Panc1 (cell line): ENCODE results near the gene COPS8. TPM values are rescaled to one million over a fixed set of nuclear protein-coding genes. Genes with fewer than 3 reads are reported as not detected.

Experiments
- ATAC-seq: fragments of 200-7000 bp; cut with Tn5 transposase; 2 replicates; pipeline ENCODE4 v1.9.1; 2020; ENCODE audit warnings: mild to moderate bottlenecking, moderate library complexity
- BruUV-seq: library from RNA; stranded (reverse); fragments of 400-500 nt; replicated peaks from 2 replicates; lab custom pipeline; 2021; lab: Mats Ljungman, UMichigan
- CTCF ChIA-PET: fragments of 300-600 bp; sonication (Branson Sonifier 250); formaldehyde crosslinking; loops from one replicate; lab custom pipeline; 2022; ENCODE audit warnings: antibody characterized with exemption; lab: Charles Lee
- POLR2A ChIA-PET: fragments of 300-600 bp; sonication (Branson Sonifier 250); formaldehyde crosslinking; loops from one replicate; lab custom pipeline; 2022; ENCODE audit warnings: antibody characterized with exemption; lab: Charles Lee
- DNase-seq: peaks from one replicate; pipeline ENCODE4 v3.0.0-alpha.2; 2010; ENCODE audit warnings: low read depth, low spot score
- H3K27ac ChIP-seq: 2 replicates; pipeline ENCODE4 v1.5.1; 2011; ENCODE audit warnings: mild to moderate bottlenecking, low read length, inconsistent platforms
- H3K27me3 ChIP-seq: fragments of 200-500 bp; sonication (Bioruptor generic); 2 replicates; pipeline ENCODE4 v1.6.0; 2014; ENCODE audit warnings: low read length, inconsistent platforms; ENCODE audit not compliant: control insufficient read depth, insufficient read depth
- H3K36me3 ChIP-seq: fragments of 200-500 bp; sonication (Bioruptor generic); 2 replicates; pipeline ENCODE4 v1.5.1; 2014; ENCODE audit warnings: inconsistent platforms, mild to moderate bottlenecking, low read length, moderate library complexity; ENCODE audit not compliant: control insufficient read depth, insufficient read depth
- H3K4me1 ChIP-seq: 2 replicates; pipeline ENCODE4 v1.5.1; 2011; ENCODE audit warnings: inconsistent platforms, mild to moderate bottlenecking, low read length, moderate library complexity; ENCODE audit not compliant: control insufficient read depth, insufficient read depth
- H3K4me3 ChIP-seq, 2 experiments: 2 replicates each; pipeline ENCODE4 v1.5.1; 2011 to 2012; ENCODE audit warnings: low read depth in 2 of 2, low read length in 2 of 2, mild to moderate bottlenecking in 2 of 2, inconsistent platforms in 1 of 2, moderate library complexity in 1 of 2
- H3K9me3 ChIP-seq: fragments of 200-500 bp; sonication (Bioruptor generic); 2 replicates; pipeline ENCODE4 v1.5.1; 2014; ENCODE audit warnings: low read depth, mild to moderate bottlenecking, inconsistent platforms, low read length, moderate library complexity; ENCODE audit not compliant: control insufficient read depth, insufficient read depth
- POLR2AphosphoS5 ChIP-seq: IDR thresholded peaks from 2 replicates; pipeline ENCODE4 v1.6.1; 2012; ENCODE audit warnings: mild to moderate bottlenecking, low read depth, low read length, moderate library complexity
- SIN3A ChIP-seq: IDR thresholded peaks from 2 replicates; pipeline ENCODE4 v1.6.1; 2012; ENCODE audit warnings: low read depth, mild to moderate bottlenecking, low read length, moderate library complexity, borderline replicate concordance; ENCODE audit not compliant: insufficient read depth
- TCF7L2 ChIP-seq: IDR thresholded peaks from 2 replicates; pipeline ENCODE4 v1.6.1; 2011; ENCODE audit warnings: mild to moderate bottlenecking, low read depth, low read length, inconsistent platforms
- in situ Hi-C: cut with HindIII; loops from 2 replicates; pipeline ENCODE4 v1.10.0; 2016; ENCODE audit warnings: low sequenced_read_pairs, low pct_unique_long_range_greater_than_20kb
- intact Hi-C: fragments of 100-400 bp; cut with micrococcal nuclease; formaldehyde crosslinking; loops from one replicate; pipeline ENCODE4 v1.10.0; 2022; ENCODE audit not compliant: unreplicated experiment
- total RNA-seq: library from RNA; stranded (reverse); gene quantifications from one replicate; pipeline ENCODE4 v1.2.1, GENCODE V29; 2021; ENCODE audit not compliant: unreplicated experiment
- TF ChIP-seq, protein P1 (sequence below), 2 experiments: IDR thresholded peaks; 2 replicates each; pipeline ENCODE4 v1.6.1; 2011 to 2012; ENCODE audit warnings: low read depth in 2 of 2, control low read depth in 1 of 2, low read length in 1 of 2, mild to moderate bottlenecking in 1 of 2, moderate library complexity in 1 of 2; ENCODE audit not compliant: insufficient read depth in 1 of 2
- TF ChIP-seq, protein P2 (sequence below): fragments of 450-650 bp; IDR thresholded peaks from 2 replicates; pipeline ENCODE4 v1.5.1; 2017; ENCODE audit warnings: mild to moderate bottlenecking

COPS8 gene
- total RNA-seq, 1 experiment from 2014 or later: 57.9 TPM

DNA sequence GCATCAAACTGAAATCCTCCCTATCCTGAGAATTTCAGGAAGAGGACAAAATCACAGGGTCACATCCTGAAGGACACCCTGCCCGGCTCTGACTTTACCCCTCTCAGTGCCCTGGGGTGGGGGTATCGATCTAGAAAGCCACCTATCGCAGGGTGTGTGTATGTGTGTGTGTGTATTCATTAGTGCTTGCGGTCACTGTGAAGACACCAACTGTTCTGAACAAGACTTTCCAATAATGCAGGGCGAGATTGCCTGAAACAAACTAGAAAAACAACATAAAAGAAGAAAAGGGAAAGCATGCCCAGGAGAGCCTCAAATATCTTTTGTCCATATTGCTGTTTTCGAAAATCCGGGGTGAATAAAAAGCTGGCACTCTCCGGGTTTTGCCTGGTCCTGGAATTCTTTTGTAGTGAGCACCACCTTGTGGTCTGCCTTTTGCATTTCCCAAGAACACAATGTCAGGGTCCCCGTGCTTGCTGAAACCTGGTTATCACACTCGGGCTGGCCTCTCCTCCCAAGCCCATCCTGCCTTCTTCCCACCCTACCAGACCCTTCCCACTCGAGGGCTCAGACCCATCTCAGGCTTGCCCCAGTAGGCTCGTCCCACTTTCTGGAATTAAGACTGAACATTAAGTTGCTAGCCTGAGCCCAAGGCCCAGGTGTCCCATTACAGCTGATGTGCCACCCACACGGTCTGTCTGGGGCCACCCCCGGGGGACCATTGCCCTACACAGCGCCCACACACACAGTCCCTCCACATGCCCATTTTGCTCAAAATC is 25.0 kb upstream of the COPS8 start:
- Histone ChIP-seq H3K4me1 (no peaks in the 10 kb centered on the region; the same call in 1 of the 2 replicates), H3K27ac (no peak overlapping the region), H3K9me3 (no peaks in the 10 kb centered on the region), H3K4me3 (no peak overlapping the region), H3K27me3 (0 out of 2 replicates have a peak, but pooled peaks cover 2% of the 10 kb centered on the region), H3K36me3 (no peaks in the 10 kb centered on the region)
- BruUV-seq: no TSS peak
- intact Hi-C loops (loop anchor here (2.0 to 5.0 kb wide), 2 partner anchors 548 to 708 kb away; no protein-coding TSS in a partner anchor), in situ Hi-C loops (no loop called here)
- no peak for TF ChIP-seq SIN3A
- TF ChIP-seq, protein P1, sequence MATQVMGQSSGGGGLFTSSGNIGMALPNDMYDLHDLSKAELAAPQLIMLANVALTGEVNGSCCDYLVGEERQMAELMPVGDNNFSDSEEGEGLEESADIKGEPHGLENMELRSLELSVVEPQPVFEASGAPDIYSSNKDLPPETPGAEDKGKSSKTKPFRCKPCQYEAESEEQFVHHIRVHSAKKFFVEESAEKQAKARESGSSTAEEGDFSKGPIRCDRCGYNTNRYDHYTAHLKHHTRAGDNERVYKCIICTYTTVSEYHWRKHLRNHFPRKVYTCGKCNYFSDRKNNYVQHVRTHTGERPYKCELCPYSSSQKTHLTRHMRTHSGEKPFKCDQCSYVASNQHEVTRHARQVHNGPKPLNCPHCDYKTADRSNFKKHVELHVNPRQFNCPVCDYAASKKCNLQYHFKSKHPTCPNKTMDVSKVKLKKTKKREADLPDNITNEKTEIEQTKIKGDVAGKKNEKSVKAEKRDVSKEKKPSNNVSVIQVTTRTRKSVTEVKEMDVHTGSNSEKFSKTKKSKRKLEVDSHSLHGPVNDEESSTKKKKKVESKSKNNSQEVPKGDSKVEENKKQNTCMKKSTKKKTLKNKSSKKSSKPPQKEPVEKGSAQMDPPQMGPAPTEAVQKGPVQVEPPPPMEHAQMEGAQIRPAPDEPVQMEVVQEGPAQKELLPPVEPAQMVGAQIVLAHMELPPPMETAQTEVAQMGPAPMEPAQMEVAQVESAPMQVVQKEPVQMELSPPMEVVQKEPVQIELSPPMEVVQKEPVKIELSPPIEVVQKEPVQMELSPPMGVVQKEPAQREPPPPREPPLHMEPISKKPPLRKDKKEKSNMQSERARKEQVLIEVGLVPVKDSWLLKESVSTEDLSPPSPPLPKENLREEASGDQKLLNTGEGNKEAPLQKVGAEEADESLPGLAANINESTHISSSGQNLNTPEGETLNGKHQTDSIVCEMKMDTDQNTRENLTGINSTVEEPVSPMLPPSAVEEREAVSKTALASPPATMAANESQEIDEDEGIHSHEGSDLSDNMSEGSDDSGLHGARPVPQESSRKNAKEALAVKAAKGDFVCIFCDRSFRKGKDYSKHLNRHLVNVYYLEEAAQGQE (IDR thresholded peaks at IDR 0.05; ENCODE audit: insufficient read depth in 1 of 2, low read depth in 2 of 2, low read length in 1 of 2): no peak
- TF ChIP-seq, protein P2, sequence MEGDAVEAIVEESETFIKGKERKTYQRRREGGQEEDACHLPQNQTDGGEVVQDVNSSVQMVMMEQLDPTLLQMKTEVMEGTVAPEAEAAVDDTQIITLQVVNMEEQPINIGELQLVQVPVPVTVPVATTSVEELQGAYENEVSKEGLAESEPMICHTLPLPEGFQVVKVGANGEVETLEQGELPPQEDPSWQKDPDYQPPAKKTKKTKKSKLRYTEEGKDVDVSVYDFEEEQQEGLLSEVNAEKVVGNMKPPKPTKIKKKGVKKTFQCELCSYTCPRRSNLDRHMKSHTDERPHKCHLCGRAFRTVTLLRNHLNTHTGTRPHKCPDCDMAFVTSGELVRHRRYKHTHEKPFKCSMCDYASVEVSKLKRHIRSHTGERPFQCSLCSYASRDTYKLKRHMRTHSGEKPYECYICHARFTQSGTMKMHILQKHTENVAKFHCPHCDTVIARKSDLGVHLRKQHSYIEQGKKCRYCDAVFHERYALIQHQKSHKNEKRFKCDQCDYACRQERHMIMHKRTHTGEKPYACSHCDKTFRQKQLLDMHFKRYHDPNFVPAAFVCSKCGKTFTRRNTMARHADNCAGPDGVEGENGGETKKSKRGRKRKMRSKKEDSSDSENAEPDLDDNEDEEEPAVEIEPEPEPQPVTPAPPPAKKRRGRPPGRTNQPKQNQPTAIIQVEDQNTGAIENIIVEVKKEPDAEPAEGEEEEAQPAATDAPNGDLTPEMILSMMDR: peak; percentile 84
- ATAC-seq: peak; percentile 87
- peak; percentile 45 for DNase-seq
- CTCF ChIA-PET: no interaction called here
- POLR2A ChIA-PET: no interaction called here

DNA sequence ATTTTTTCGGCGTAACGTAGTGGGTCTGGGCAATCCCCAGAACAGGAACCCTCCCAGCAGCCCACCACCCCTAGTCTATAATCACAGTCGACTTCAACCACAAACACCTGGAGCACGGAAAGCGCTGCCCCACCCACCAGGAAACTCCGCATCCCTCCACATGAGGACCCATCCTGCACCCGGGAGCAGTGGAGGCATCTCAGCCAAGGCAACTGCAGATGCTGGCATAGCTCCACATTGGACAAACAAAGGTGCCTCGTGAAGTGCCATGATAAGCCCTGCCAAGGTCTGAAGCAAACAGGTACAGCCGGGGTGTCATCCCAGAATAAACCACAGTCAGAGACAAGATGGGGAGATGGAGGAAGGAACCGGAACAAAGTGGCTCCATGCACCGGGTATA is 24.3 kb upstream of the COPS8 start:
- DNase-seq: no peak
- no TSS peak for BruUV-seq
- Histone ChIP-seq H3K27ac (no peak overlapping the region), H3K9me3 (no peaks in the 10 kb centered on the region), H3K27me3 (no peaks in the 10 kb centered on the region), H3K4me3 (no peak overlapping the region), H3K36me3 (no peaks in the 10 kb centered on the region), H3K4me1 (no peaks in the 10 kb centered on the region; the same call in 1 of the 2 replicates)
- intact Hi-C loops: loop anchor here (2.0 to 5.0 kb wide), 2 partner anchors 549 to 709 kb away; no protein-coding TSS in a partner anchor
- TF ChIP-seq TCF7L2 (no peak), POLR2AphosphoS5 (no peak), SIN3A (no peak)
- TF ChIP-seq, protein P2: no peak
- TF ChIP-seq, protein P1 (IDR thresholded peaks at IDR 0.05; ENCODE audit: insufficient read depth in 1 of 2, low read depth in 2 of 2, low read length in 1 of 2): no peak
- in situ Hi-C loops: no loop called here
- ATAC-seq: peak; percentile 27; the same call in 1 of the 2 replicates
- POLR2A ChIA-PET: no interaction called here
- CTCF ChIA-PET: no interaction called here
